Measurements from ENCODE around the gene TSPAN9.

- TF ChIP-seq, protein P1, sequence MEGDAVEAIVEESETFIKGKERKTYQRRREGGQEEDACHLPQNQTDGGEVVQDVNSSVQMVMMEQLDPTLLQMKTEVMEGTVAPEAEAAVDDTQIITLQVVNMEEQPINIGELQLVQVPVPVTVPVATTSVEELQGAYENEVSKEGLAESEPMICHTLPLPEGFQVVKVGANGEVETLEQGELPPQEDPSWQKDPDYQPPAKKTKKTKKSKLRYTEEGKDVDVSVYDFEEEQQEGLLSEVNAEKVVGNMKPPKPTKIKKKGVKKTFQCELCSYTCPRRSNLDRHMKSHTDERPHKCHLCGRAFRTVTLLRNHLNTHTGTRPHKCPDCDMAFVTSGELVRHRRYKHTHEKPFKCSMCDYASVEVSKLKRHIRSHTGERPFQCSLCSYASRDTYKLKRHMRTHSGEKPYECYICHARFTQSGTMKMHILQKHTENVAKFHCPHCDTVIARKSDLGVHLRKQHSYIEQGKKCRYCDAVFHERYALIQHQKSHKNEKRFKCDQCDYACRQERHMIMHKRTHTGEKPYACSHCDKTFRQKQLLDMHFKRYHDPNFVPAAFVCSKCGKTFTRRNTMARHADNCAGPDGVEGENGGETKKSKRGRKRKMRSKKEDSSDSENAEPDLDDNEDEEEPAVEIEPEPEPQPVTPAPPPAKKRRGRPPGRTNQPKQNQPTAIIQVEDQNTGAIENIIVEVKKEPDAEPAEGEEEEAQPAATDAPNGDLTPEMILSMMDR (IDR thresholded peaks at IDR 0.05) = no peak
- TF ChIP-seq EP300 (IDR thresholded peaks at IDR 0.05) (no peak), POLR2AphosphoS5 (IDR thresholded peaks at IDR 0.05) (no peak)
Measured at GRCh38 chr12:3307389-3307788, 230.2 kb downstream of the TSPAN9 start.
